Astrocyte (in vitro differentiated cells and primary cell): Measurements from ENCODE around the gene METRNL.

Experiments
- EZH2 ChIP-seq: IDR thresholded peaks from 2 replicates; pipeline ENCODE4 v1.6.1; 2012; ENCODE audit warnings: mild to moderate bottlenecking, low read length, inconsistent platforms; ENCODE audit not compliant: insufficient read depth
- TF ChIP-seq, protein P1 (sequence below): IDR thresholded peaks from 2 replicates; pipeline ENCODE4 v1.5.1; 2011; ENCODE audit warnings: low read depth, mild to moderate bottlenecking, inconsistent platforms, low read length, moderate library complexity; ENCODE audit not compliant: insufficient read depth

DNA sequence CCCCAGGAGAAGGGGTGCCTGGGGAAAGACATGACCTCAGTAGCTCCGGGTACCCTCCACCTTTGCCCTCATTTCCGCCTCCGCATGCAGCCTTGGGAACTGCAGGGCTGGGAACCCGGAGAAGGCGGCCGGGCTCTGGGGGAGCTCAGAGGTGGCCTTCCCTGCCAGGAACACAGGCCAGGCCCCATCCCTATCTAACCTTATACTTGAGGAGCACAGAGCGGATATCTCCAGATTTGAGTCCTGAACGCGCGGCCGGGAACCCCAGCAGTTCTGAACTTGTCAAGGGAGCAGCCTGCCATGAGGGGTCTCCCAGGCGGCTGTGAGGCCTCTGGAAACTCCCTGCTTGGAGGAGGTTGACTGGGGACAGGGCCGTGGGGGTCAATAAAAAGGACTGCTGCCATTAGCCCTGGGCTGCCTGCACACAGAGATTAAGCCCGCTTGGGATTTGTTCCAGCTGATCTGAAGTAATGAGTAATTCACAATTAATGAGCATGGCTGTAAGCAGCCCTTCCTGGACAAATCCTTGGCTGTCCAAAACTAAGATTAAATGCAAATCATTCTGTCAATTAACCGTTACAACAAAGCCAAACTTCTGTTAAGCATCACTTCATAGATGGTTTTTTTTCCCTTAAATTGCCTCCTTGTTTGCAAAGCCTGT, 26.3 kb upstream of the METRNL start:
- TF ChIP-seq, protein P1, sequence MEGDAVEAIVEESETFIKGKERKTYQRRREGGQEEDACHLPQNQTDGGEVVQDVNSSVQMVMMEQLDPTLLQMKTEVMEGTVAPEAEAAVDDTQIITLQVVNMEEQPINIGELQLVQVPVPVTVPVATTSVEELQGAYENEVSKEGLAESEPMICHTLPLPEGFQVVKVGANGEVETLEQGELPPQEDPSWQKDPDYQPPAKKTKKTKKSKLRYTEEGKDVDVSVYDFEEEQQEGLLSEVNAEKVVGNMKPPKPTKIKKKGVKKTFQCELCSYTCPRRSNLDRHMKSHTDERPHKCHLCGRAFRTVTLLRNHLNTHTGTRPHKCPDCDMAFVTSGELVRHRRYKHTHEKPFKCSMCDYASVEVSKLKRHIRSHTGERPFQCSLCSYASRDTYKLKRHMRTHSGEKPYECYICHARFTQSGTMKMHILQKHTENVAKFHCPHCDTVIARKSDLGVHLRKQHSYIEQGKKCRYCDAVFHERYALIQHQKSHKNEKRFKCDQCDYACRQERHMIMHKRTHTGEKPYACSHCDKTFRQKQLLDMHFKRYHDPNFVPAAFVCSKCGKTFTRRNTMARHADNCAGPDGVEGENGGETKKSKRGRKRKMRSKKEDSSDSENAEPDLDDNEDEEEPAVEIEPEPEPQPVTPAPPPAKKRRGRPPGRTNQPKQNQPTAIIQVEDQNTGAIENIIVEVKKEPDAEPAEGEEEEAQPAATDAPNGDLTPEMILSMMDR, result no peak
- no peak for TF ChIP-seq EZH2
